Neural cell (in vitro differentiated cells): ENCODE data around the gene RELN. TPM values are rescaled to one million over a fixed set of nuclear protein-coding genes. Genes with fewer than 3 reads are reported as not detected.

Source experiments
- H2AFZ ChIP-seq: fragments of 200-600, 300-800 bp; sonication (generic), shearing (Covaris generic); 2 replicates; pipeline ENCODE4 v1.6.0; 2014; ENCODE audit warnings: low read depth, mild to moderate bottlenecking, antibody characterized with exemption, low read length, moderate library complexity
- H3F3A ChIP-seq: fragments of 200-600 bp; shearing (Covaris generic); 2 replicates; pipeline ENCODE4 v1.6.1; 2016; ENCODE audit warnings: mild to moderate bottlenecking, moderate library complexity, mixed read lengths, antibody characterized with exemption, low read length; ENCODE audit not compliant: insufficient read depth, poor library complexity, severe bottlenecking
- H3K27ac ChIP-seq: fragments of 200-600, 300-800 bp; sonication (generic), shearing (Covaris generic); 2 replicates; pipeline ENCODE4 v1.5.1; 2014; ENCODE audit warnings: mild to moderate bottlenecking, low read length, moderate library complexity
- H3K27me3 ChIP-seq: fragments of 300-800, 200-600 bp; sonication (generic), shearing (Covaris generic); 2 replicates; pipeline ENCODE4 v1.6.0; 2014; ENCODE audit warnings: mild to moderate bottlenecking, low read depth, low read length, moderate library complexity; ENCODE audit not compliant: insufficient read depth
- H3K36me3 ChIP-seq: fragments of 300-800, 200-600 bp; sonication (generic), shearing (Covaris generic); 2 replicates; pipeline ENCODE4 v1.5.1; 2014; ENCODE audit warnings: mild to moderate bottlenecking, antibody characterized with exemption, low read length, moderate library complexity; ENCODE audit not compliant: insufficient read depth
- H3K4me2 ChIP-seq: fragments of 300-800, 200-600 bp; sonication (generic), shearing (Covaris generic); 2 replicates; pipeline ENCODE4 v1.6.0; 2014; ENCODE audit warnings: mild to moderate bottlenecking, low read length
- H3K4me3 ChIP-seq: fragments of 300-800, 200-600 bp; sonication (generic), shearing (Covaris generic); 2 replicates; pipeline ENCODE4 v1.5.1; 2014; ENCODE audit warnings: mild to moderate bottlenecking, low read length, moderate library complexity
- H3K79me2 ChIP-seq: fragments of 200-600 bp; shearing (Covaris generic); replicated peaks from 2 replicates; pipeline ENCODE4 v1.6.0; 2014; ENCODE audit warnings: mild to moderate bottlenecking, low read length, moderate library complexity; ENCODE audit not compliant: insufficient read depth
- H3K9ac ChIP-seq: fragments of 300-800, 200-600 bp; sonication (generic), shearing (Covaris generic); 2 replicates; pipeline ENCODE4 v1.6.1; 2016; ENCODE audit warnings: mild to moderate bottlenecking, low read length, mixed read lengths
- H3K9me2 ChIP-seq: fragments of 200-600 bp; shearing (Covaris generic); 2 replicates; pipeline ENCODE4 v1.6.1; 2016; ENCODE audit warnings: mild to moderate bottlenecking, low read length, mixed read lengths; ENCODE audit not compliant: insufficient read depth
- H3K9me3 ChIP-seq: fragments of 200-600, 300-800 bp; sonication (generic), shearing (Covaris generic); 2 replicates; pipeline ENCODE4 v1.6.1; 2016; ENCODE audit warnings: mild to moderate bottlenecking, mixed run types, low read length, moderate library complexity, mixed read lengths
- H4K20me1 ChIP-seq: fragments of 200-600 bp; shearing (Covaris generic); 2 replicates; pipeline ENCODE4 v1.6.1; 2016; ENCODE audit warnings: mild to moderate bottlenecking, mixed run types; ENCODE audit not compliant: insufficient read depth
- CTCF ChIP-seq: fragments of 450-650 bp; IDR thresholded peaks from 2 replicates; pipeline ENCODE4 v1.5.1; 2014; ENCODE audit warnings: antibody characterized with exemption, mild to moderate bottlenecking, moderate library complexity; ENCODE audit not compliant: poor library complexity, severe bottlenecking
- EP300 ChIP-seq: fragments of 450-650 bp; conservative IDR thresholded peaks from 2 replicates; pipeline ENCODE4 v1.6.1; 2014; ENCODE audit warnings: antibody characterized with exemption, mild to moderate bottlenecking, moderate library complexity; ENCODE audit not compliant: poor library complexity, severe bottlenecking
- EZH2 ChIP-seq: fragments of 200-600, 300-800 bp; shearing (Covaris generic), sonication (generic); IDR thresholded peaks from 2 replicates; pipeline ENCODE4 v1.6.1; 2014; ENCODE audit warnings: antibody characterized with exemption, low read length, borderline replicate concordance, mild to moderate bottlenecking; ENCODE audit not compliant: insufficient read depth, poor library complexity, severe bottlenecking
- MXI1 ChIP-seq: fragments of 450-650 bp; conservative IDR thresholded peaks from 2 replicates; pipeline ENCODE4 v1.6.1; 2014; ENCODE audit warnings: antibody characterized with exemption, mild to moderate bottlenecking; ENCODE audit not compliant: poor library complexity, severe bottlenecking
- POLR2AphosphoS5 ChIP-seq: IDR thresholded peaks from 2 replicates; pipeline ENCODE4 v1.6.1; 2012
- RAD21 ChIP-seq: fragments of 450-650 bp; conservative IDR thresholded peaks from 2 replicates; pipeline ENCODE4 v1.6.1; 2014; ENCODE audit warnings: antibody characterized with exemption, mild to moderate bottlenecking, moderate library complexity
- REST ChIP-seq: IDR thresholded peaks from 2 replicates; pipeline ENCODE4 v1.6.1; 2012; ENCODE audit warnings: borderline replicate concordance
- SMC3 ChIP-seq: fragments of 450-650 bp; conservative IDR thresholded peaks from 2 replicates; pipeline ENCODE4 v1.6.1; 2014; ENCODE audit warnings: antibody characterized with exemption, mild to moderate bottlenecking, moderate library complexity; ENCODE audit not compliant: poor library complexity
- TAF1 ChIP-seq: IDR thresholded peaks from 2 replicates; pipeline ENCODE4 v1.6.1; 2012; ENCODE audit warnings: low read depth
- polyA plus RNA-seq: library from polyadenylated mRNA; depleted of rRNA; stranded (reverse); fragments of >200 nt; gene quantifications from 2 replicates; pipeline ENCODE4 v1.2.3, GENCODE V29; 2014

The RELN gene
- polyA plus RNA-seq, 1 donor from 2014 or later = 178 TPM

- no peaks in the 10 kb centered on the region for H3K9me2 ChIP-seq
- no peaks in the 10 kb centered on the region for H4K20me1 ChIP-seq
- no peaks in the 10 kb centered on the region for H3K36me3 ChIP-seq
- no peaks in the 10 kb centered on the region for H3K9me3 ChIP-seq
- H3K9ac ChIP-seq = no peak overlapping the region
- no peak overlapping the region for H3K4me2 ChIP-seq
- H3K27me3 ChIP-seq = no peaks in the 10 kb centered on the region
- no peaks in the 10 kb centered on the region for H3K79me2 ChIP-seq
- H3K27ac ChIP-seq = no peak overlapping the region
- no peaks in the 10 kb centered on the region for H3F3A ChIP-seq
- TF ChIP-seq MXI1 (no peak), RAD21 (no peak)
- no peak overlapping the region for H2AFZ ChIP-seq
- H3K4me3 ChIP-seq = no peak overlapping the region
These were observed 396.6 kb downstream of the RELN start for GRCh38 chr7:103592844-103593243.

- no peaks in the 10 kb centered on the region for H3K79me2 ChIP-seq
- H2AFZ ChIP-seq = no peak overlapping the region
- H3K27ac ChIP-seq = no peak overlapping the region
- H3K27me3 ChIP-seq = no peaks in the 10 kb centered on the region
- no peaks in the 10 kb centered on the region for H3F3A ChIP-seq
- no peaks in the 10 kb centered on the region for H4K20me1 ChIP-seq
- H3K36me3 ChIP-seq = no peaks in the 10 kb centered on the region
- no peaks in the 10 kb centered on the region for H3K9me2 ChIP-seq
- TF ChIP-seq EZH2 = no peak
- no peak for TF ChIP-seq POLR2AphosphoS5
- no peak for TF ChIP-seq SMC3
- no peak for TF ChIP-seq TAF1
- TF ChIP-seq MXI1 = no peak
- TF ChIP-seq EP300 = no peak
- TF ChIP-seq CTCF = no peak
- no peak for TF ChIP-seq RAD21
- TF ChIP-seq REST = no peak
- H3K9me3 ChIP-seq = no peaks in the 10 kb centered on the region
- no peak overlapping the region for H3K4me2 ChIP-seq
- no peak overlapping the region for H3K4me3 ChIP-seq
- no peak overlapping the region for H3K9ac ChIP-seq
These were observed 397.3 kb downstream of the RELN start for GRCh38 chr7:103592187-103592586.

GRCh38 chr7:103580031-103580430 is 409.4 kb downstream of the RELN start:
- no peaks in the 10 kb centered on the region for H3K79me2 ChIP-seq
- no peak overlapping the region for H3K27ac ChIP-seq
- H3K36me3 ChIP-seq = no peaks in the 10 kb centered on the region
- H4K20me1 ChIP-seq = no peaks in the 10 kb centered on the region
- H3F3A ChIP-seq = no peaks in the 10 kb centered on the region
- no peaks in the 10 kb centered on the region for H3K27me3 ChIP-seq
- no peaks in the 10 kb centered on the region for H3K9me3 ChIP-seq
- no peak overlapping the region for H3K4me3 ChIP-seq
- H3K4me2 ChIP-seq = no peak overlapping the region
- no peaks in the 10 kb centered on the region for H3K9me2 ChIP-seq
- H3K9ac ChIP-seq = no peak overlapping the region
- H2AFZ ChIP-seq = no peak overlapping the region
- TF ChIP-seq EP300 (no peak), SMC3 (no peak), MXI1 (no peak), POLR2AphosphoS5 (no peak), REST (no peak), RAD21 (no peak), CTCF (no peak), TAF1 (no peak), EZH2 (no peak)
